Hepatic stellate cell (primary cell): Measurements from ENCODE around the gene TMC1.
"Not testable (repeated sequence)": the region's sequence is repeated elsewhere in the genome, so short reads cannot be mapped to it uniquely, and the experiment has no call there.

Experiments
- DNase-seq: peaks from one replicate; pipeline ENCODE4 v3.0.0; 2011; ENCODE audit warnings: low spot score

Gene TMC1

GRCh38 chr9:72818385-72818784 is 297.0 kb downstream of the TMC1 start:
- no peak for DNase-seq

GRCh38 chr9:72823971-72824370 is 302.6 kb downstream of the TMC1 start:
- no peak for DNase-seq

GRCh38 chr9:72826996-72827949 is 305.9 kb downstream of the TMC1 start:
- DNase-seq: no peak

- DNase-seq: no peak
These were observed 306.7 kb downstream of the TMC1 start for GRCh38 chr9:72827950-72828731.

- no peak for DNase-seq
These were observed 313.6 kb downstream of the TMC1 start for GRCh38 chr9:72834994-72835393.

GRCh38 chr9:72836790-72837189 is 315.4 kb downstream of the TMC1 start:
- no peak for DNase-seq

GRCh38 chr9:72839085-72839484 is 317.7 kb downstream of the TMC1 start:
- no peak for DNase-seq

- no peak for DNase-seq
These were observed 322.4 kb downstream of the TMC1 start for GRCh38 chr9:72843520-72844439.

GRCh38 chr9:72844440-72844768 is 323.0 kb downstream of the TMC1 start:
- DNase-seq: no peak

- DNase-seq: not testable (repeated sequence)
These were observed 323.6 kb downstream of the TMC1 start for GRCh38 chr9:72845052-72845451.

GRCh38 chr9:72850209-72850608 is 328.8 kb downstream of the TMC1 start:
- DNase-seq: not testable (repeated sequence)

GRCh38 chr9:72855321-72855720 is 333.9 kb downstream of the TMC1 start:
- DNase-seq: no peak

GRCh38 chr9:72855890-72856523 is 334.6 kb downstream of the TMC1 start:
- DNase-seq: no peak

- peak; percentile 46 for DNase-seq
These were observed 335.7 kb downstream of the TMC1 start for GRCh38 chr9:72856972-72857623.

- DNase-seq: no peak
These were observed 336.2 kb downstream of the TMC1 start for GRCh38 chr9:72857624-72857996.

GRCh38 chr9:72858089-72858912 is 336.9 kb downstream of the TMC1 start:
- no peak for DNase-seq

GRCh38 chr9:72862788-72863187 is 341.4 kb downstream of the TMC1 start:
- DNase-seq: not testable (repeated sequence)

- no peak for DNase-seq
These were observed 342.2 kb downstream of the TMC1 start for GRCh38 chr9:72863456-72864094.

- DNase-seq: no peak
These were observed 342.9 kb downstream of the TMC1 start for GRCh38 chr9:72864327-72864726.

- no peak for DNase-seq
These were observed 350.3 kb downstream of the TMC1 start for GRCh38 chr9:72871685-72872084.
